Stimulated activated CD4-positive, alpha-beta T cell treated with anti-CD3 and anti-CD28 coated beads, Interleukin-12 subunit alpha, Interleukin-12 subunit beta, amount 100 ng/mL, for 24 hours (primary cell): Measurements from ENCODE around the gene MYO16.

ENCODE experiments used
- DNase-seq, 2 experiments: peaks; one replicate each; pipeline ENCODE4 v3.0.0-alpha.2; 2020; ENCODE audit warnings: low read depth in 2 of 2

MYO16 gene

DNA sequence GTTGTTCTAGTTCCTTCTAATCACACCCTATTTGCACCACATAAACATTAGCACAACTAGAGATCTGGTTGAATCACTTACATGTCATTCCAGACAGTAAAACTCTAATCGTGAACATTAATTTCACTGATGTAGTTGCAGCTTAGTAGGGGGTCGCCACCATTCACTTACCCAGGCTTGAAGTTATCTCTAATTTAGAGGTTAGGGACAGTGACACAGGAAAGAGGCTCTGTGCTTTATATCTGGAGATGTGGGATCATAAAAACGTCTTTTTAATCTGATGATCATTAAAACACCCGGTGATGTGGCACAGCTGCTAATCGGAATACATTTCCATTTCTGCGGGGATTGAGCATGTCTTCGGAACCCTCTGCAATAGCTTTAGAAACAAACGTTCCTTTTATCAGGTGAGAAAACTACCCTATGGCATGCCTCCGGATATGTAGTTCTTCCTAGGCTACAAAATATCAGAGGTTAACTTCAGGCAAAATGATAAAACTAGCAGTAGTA, 523.0 kb downstream of the MYO16 start:
- no peak for DNase-seq

DNA sequence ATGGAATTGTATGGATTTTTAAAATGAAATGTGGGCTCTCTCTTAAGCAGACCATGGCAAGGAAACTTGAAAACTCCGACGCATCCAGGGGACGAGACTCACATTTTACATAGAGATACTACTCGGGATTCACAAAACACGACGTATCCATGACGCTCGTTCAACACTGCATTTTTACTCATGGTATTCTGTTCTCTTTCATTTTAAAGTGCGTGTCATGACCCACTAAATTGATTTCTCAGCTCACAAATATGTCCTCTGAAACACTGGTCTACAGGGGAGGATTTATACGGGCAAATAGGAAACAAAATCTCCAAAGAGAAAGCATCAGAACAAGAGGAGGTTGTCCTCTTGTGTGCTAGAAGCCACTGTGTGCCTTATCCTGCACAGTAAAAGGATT, 523.5 kb downstream of the MYO16 start:
- DNase-seq: no peak

DNA sequence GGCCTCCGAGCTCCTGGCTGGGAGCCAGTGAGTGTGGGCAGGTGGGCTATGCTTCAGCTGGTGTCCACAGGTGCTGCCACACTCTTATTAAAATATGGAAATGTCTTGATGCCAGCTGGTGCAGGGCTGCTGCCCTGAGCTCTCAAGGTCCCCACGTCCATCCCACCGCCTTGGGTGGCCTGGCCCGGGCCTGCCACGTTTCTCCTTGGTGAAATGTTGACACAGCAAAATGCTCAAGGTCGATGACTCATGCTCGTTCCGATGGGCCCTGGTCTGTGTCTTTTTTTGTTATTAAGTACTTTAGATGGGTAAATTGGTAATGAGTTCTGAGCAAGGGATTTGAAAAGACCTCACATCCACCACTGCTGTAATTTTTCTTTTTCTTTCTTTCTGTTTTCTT, 524.7 kb downstream of the MYO16 start:
- no peak for DNase-seq

DNA sequence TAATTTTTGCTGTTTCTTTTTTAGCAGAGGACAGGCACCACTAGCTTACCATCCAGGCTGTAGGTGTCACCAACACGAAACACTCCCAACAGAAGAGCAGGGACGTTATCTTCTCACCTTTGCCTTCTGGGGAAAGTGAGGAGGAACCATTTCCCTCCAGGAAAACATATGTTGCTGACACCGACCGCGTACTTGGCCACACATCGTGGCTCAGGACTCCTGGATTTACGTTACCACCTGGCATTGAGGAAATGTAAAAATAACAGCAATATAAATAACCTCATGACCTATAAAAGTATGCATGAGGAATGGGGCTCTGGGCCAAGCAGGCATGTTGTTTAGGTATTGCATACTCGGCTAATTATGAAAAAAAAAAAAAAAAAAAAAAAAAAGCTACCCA, 525.1 kb downstream of the MYO16 start:
- DNase-seq: no peak

DNA sequence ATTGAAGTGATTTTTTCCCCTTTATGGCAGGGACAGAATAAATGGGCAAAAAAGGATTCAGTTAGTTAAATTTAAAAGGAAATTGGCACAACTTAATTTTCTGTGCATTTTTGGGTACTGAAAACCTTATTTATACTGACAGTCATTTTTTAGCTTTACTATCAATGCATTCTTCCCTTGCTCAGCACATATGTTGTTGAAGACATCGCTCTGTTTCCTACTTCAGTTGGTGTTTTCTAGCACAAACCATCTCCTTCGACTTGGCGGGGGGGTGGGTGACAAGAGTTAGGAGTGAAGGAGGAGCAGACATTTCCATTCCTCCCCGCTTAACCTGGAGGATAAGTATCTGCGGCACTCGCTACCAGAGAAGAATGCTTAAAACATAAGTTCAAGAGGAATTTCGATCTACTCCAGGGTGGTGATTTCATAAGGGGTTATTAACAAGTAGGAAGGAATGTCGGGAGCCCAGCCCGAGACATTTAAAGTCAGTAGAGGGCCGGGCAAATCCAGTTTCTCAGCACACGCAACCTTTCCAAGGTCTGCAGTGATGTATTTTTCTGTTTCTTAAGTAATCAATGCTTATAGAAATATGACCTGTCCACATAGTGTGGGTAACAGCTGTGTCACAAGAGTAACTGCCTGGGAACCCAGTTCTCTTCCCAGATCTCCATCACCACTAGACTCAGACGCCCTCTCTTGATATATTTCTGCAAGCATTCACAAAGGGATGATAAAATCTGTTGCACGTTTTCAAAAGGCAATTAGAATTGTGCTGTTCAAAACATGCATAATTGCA, 525.8 kb downstream of the MYO16 start:
- no peak for DNase-seq

DNA sequence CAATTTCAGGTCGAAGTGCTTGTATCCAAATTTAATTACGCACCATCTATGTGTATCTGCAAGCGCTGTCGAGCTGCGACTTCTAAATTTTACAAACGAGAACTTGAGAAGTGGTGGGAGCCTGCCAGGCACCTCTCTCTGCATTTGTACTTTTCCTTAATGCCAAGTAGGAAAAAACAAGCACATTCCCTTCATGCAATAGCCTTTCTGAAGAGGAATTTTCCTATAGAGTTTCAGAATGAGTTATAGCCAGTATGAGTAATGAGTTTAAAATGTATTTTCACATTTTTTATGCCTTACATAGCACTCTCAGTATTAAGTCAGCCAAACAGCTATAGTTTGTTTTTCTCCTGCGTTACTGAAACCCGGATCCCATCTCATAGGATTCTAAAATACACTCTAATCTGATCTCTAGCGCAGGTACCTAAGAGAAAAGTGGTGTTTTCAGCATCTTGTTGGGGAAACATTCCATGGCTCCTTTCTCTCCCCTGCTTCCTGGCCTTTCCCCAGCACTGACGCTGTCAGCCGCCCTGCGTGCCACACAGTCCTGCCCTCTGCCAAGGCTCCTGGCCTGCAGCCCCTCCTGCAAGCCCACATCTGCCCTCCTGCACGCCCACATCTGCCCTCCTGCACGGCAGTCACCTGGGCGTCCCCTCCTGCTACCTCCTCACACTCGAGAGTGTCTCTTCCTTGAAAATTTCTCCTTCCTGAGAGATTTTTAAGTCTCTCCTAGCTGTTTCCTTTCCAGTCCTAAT, 526.9 kb downstream of the MYO16 start:
- DNase-seq: no peak

DNA sequence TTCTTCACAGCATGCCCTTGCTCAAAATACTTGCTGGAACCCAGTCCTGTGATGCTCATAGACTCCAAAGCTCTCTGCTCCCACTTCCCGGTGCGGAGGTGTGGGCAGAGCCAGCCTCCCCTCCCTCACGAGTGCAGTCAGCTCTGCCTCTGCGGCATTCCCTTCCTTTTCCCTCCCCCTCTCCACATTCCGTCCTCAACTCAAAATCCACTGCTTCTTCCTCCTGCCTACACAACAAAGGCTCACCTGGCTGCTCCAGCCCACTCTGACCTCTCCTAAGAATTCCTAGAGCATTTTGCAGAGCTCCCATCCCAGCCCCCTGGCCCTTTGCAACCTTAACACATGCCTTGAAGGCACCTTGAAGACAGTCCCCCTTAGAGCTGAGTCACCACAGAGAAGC, 527.9 kb downstream of the MYO16 start:
- no peak for DNase-seq

DNA sequence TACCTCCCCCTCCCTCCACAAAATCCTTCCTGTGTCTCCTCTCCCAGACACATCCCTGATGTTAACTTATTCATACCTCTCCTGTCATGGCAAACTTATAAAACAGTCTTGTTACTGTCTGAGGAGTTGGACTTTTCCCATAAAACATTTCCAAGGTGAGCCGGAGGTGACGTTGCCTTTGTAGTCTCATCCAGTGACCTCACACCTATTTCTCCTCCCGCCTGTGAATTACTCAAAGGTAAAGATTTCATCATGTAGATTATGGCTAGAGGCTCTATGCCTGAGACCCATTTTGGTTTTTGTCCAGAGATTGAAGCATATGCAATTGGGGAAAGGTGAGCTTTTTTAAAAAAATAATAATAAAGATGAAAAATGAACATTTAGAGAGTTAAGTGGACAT, 529.0 kb downstream of the MYO16 start:
- no peak for DNase-seq

DNA sequence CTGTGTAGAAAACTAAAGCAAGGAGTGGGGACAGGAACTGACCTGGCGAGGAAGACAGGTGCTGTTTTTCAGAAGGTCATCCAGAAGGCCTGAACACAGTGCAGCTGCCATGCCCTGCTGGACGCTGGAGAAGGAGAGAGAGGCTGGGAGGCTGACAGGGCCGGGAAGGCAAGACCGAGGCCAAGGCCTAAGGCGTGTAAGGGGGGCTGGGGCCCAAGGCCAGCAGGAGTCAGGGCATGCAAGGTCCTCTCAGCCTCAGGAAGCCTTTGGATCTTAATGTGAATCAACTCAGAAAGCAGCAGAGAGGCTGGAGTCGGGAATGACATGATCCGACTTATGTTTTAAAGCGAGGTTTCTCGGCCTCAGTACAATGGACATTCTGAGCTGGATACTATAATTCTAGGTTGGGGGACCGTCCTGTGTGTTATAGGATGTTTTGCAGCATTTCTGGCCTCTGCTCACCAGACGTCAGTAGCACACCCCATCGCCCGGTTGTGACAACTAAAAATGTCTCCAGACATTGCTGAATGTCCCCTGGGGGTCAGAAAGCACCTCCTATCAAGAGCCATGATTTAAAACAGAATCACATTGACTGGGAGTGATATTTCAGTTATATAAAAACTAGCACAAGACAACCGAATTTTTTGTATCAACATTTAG, 530.4 kb downstream of the MYO16 start:
- no peak for DNase-seq

DNA sequence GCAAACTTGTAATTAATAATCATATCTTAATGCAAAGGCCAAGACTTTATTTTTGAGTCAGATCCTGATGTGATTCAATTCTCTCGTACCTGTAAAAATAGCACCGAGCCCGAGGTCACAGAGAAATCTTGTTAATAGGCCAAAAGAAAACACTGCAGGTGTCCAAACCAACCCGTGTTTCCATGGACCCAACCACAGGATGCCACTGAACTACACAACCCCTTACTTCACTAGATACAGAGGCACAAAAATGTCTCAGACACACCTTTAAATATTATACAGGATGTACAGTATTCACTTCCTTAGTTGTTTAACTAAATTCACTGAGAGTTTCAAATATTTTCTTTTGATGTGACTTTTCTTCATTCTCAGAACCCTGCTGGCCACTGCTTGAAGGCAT, 530.9 kb downstream of the MYO16 start:
- no peak for DNase-seq

DNA sequence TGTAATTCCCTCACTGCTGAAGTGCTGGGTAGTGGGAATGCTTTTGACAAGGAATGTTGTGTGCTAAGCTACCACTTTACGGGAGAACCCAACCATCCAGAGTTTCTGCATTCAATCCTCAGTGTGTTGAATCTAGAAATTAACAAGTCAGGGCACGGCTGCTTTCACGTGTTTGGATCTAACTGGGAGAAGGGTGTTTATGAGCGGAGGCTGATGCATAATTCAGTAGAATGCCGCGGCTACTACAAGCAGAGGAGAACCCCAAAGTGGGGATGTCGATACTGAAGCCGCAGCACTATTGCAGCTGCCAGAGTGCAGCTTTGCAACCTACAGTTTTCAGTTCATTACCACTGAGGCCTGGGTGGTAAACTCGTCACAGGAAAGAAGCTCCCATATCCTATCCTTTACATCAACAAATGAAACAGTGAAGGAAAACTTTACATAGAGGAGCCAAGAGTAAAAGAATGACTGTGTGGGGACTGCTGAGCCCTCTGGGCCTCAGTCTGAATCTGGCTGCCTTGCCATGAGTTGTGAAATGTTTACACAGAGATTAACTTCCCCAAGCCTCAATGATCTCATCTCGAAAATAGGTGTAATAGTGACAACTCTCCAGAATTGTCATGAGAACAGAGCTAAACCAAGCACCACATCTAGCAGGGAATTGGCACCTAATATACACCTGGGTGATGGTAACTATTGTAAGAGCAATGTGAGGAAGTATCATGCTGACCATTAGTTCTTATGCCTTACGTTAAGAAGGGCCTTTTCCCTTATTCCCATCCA, 531.7 kb downstream of the MYO16 start:
- DNase-seq: no peak

DNA sequence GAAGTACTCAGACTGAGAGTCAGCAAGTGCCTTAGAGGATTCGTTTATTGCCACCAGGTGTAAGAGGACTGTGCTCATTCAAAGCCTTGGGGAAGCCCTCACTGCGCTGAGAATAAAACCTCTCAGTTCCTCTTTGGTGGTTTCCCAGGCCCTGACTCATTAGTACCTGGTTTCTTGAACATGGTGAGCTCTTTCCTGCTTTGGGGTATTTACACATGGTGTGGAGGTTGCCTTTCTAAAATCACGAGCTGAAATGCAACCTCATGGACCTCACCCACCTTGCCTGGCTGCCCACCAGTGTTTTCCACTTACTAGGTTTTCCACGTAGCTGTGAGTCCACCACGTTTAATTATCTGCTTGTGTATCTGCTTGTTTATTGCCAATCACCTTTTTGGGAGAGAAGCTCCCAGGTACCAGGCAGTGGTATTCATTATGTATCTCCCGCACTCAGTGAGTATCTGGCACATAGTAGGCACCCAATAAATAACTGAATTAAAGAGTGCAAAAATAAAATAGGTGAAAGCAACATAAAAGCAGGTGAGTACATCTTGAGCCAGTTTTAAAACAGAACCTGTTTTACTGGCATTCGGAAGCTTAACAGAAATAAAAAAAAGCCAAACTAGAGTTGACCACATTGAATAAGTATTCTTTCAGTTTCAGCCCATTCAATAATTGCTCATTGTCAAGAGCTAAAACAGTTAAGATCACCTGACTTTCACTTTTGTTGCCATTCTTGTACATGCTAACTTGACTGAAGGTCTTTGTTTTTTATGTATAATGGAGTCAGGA, 533.0 kb downstream of the MYO16 start:
- peak in 1 of 2 experiments; percentile 36 for DNase-seq

DNA sequence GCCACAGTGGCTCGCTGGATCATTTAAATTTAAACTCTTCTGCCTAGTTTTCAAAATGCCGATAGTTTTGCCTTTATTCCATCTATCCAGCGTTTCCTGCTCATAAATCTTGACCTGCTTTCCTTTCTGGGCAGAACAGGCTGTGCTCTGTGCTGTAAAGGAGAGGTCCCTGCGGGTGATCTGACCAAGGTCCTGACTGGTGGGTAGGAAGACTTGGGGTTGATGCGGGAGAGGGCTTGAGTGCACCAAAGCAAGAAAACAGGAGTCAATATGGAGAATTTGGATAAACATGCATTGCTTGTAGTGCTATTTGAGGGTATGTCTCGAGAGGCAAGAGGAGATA, 533.6 kb downstream of the MYO16 start:
- no peak for DNase-seq

DNA sequence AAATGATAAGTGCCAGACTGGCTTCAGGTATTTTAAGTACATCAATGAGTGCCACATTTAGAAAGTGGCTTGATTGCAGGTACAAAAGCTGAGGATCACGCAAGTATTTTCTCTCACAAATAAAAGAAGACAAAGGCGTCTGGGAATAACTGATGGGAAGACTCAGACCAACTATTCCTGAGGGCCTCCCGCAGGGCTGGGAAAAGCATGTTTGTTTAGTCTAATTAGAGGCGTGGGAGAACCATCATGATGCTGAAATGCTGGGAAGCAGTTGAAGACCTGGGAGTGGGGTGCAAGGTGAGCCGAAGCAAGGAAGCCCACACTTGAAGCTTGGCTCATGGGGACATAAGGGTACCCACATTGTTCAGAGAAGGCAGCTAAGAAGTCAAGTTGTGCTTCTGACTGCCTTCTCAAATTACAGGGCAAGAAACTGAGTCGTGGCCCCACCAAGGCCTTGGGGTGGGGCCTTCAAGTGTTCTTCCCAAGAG, 536.0 kb downstream of the MYO16 start:
- no peak for DNase-seq

DNA sequence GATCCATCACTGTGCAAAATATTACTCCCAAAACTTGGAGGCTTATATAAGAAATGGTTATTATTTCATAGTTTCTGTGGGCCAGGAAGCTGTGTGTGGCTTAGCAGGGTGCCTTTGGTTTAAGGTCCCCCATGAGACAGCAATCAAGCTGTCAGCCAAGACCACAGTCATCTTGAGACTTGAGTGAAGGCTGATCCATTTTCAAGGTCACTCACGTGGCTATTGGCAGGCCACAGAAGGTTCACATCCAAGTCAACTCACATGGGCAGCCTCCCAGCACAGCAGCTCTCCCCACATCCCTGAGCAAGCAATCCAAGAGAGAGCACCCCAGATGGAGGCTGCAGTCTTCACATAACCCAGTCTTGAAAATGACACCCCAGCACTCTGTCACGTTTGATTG, 537.4 kb downstream of the MYO16 start:
- DNase-seq: no peak

DNA sequence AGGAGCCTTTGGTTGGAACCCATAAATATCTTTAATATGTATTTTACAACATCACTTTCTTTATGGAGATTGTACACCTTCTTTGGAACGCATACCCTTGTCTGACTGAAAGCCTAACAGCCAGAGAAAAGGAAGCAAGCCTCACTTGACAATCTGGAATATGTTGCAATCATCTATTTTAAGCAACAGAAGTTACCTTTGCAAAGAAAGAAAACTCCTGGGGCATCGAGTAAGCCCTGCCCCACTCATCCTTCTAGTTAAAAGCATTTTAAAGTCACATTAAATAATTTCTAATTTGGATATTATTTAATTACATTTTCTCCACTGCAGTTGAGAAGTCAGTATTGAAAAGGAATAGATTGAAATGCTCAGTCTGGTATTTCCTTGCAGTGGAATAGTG, 542.7 kb downstream of the MYO16 start:
- no peak for DNase-seq

DNA sequence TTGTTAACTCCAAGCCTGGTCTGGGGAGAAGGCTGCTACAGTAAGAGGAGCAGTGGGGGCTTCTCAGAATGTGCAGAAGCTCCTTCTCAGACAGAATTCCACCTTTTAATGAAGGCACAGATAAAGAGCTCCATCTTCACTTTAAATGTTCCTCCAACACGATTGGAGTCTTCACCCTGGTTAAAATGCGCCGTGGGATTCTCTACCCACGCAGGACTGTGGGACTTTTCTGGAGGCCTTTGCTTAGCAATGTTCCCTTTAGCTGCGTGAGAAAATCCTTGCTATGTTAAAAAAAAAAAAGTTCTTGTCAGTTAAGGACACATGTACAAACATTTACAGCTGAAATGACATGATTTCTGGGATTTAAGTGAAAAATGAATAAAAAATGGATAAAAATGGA, 546.3 kb downstream of the MYO16 start:
- DNase-seq: no peak

DNA sequence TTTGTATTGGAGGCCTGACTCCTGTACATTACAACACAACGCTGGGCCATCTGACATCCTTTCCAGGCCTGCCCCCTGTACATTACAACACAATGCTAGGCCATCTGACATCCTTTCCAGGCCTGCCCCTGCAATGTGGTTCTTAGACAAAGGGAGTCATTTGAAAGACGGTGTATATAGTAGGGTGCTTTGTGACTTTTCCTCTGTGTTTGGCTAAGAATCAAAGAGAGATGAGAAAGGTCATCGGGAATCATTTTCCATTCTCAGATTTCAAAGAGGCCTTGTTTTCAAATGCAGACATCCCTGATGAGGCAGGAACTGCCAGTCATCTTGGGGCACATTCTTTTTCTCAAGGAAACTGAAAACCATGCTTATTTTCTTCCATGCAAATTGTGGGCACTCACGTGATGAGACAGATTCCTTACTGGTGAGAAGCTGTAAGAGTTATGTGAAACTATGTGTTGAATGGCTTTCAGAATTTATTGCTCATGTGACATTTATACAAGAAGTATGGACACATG, 551.6 kb downstream of the MYO16 start:
- no peak for DNase-seq

DNA sequence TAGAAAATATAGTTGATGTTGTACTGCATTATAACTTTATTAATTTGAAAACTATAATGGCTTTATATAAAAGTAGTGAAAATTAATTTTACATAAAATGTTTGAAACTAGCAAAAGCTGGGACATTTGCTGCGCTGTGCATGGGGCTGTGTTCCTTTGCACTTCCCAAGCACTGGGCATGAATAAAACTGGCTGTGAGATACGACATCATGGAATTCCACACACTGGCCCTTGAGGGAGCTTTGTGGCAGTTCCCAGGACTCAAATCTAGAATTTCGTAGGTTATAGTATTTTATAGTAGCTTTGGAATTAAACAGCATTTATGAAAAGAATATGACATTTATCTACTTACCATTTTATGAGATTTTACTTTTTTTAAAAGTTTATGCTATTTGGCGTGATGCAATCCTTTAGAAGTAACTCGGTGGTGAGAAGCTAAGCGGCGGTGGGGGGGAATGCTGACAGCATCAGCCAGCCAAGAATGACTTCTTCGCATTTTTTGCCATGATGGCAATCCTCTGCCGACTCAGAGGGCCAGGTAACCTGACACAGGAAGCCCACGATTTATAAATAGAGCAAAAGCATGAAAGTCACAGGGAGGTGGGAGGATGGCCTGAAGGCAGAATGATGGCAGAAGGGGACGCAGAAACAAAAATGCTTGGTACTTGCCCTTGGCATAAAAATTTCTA, 553.5 kb downstream of the MYO16 start:
- no peak for DNase-seq

DNA sequence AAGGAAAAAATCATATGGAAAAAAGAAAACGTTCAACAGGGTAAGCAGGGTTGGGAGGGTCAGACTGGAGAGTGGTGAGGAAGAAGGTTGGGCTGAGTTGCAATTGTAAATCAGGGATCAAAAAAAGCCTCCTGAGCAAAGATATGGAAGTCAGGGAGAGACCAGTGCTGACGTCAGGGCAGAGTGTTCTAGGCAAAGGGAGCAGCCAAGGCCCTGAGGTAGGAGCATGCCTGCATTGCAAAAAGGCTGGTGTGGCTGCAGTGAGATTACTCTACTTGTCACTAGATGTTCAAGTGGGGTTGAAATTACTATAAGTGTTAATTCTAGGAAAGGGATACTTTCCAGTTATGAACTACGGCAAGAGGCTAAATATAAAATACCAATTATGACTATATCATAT, 562.0 kb downstream of the MYO16 start:
- DNase-seq: no peak
